HL-60 (cell line): ENCODE measurements around the gene NOTCH4.

Experiments used
- DNase-seq, 2 experiments: peaks; one replicate each; pipeline ENCODE4 v3.0.0-alpha.2; 2010 to 2020; ENCODE audit warnings: low read depth in 1 of 2, low spot score in 1 of 2
- H3K27ac ChIP-seq: fragments of 250-450 bp; sonication (Bioruptor Pico); replicated peaks from 2 replicates; pipeline ENCODE4 v1.5.1; 2020; ENCODE audit warnings: mild to moderate bottlenecking, moderate library complexity
- H3K27me3 ChIP-seq: fragments of 250-450 bp; sonication (Bioruptor Pico); 2 replicates; pipeline ENCODE4 v1.5.1; 2021; ENCODE audit warnings: mild to moderate bottlenecking, moderate library complexity; ENCODE audit not compliant: insufficient read depth, poor library complexity, severe bottlenecking
- H3K4me3 ChIP-seq: replicated peaks from 2 replicates; pipeline ENCODE4 v1.5.1; 2011; ENCODE audit warnings: mild to moderate bottlenecking, control low read depth, low read length; ENCODE audit not compliant: insufficient read depth
- CTCF ChIP-seq: IDR thresholded peaks from one replicate; pipeline ENCODE4 v1.5.1; 2011; ENCODE audit warnings: low read length, control low read depth, inconsistent platforms; ENCODE audit not compliant: insufficient read depth
- GABPA ChIP-seq: IDR thresholded peaks from 2 replicates; pipeline ENCODE4 v1.6.1; 2012; ENCODE audit warnings: low read depth
- POLR2AphosphoS5 ChIP-seq: IDR thresholded peaks from 2 replicates; pipeline ENCODE4 v1.6.1; 2012; ENCODE audit warnings: low read depth
- REST ChIP-seq: IDR thresholded peaks from 2 replicates; pipeline ENCODE4 v1.6.1; 2012; ENCODE audit warnings: low read depth; ENCODE audit not compliant: insufficient replicate concordance
- SPI1 ChIP-seq: IDR thresholded peaks from 2 replicates; pipeline ENCODE4 v1.6.1; 2012; ENCODE audit warnings: low read depth, mild to moderate bottlenecking, borderline replicate concordance

NOTCH4 gene

GRCh38 chr6:32167761-32168262, 56.1 kb downstream of the NOTCH4 start:
- TF ChIP-seq GABPA (no peak), SPI1 (no peak), REST (no peak), POLR2AphosphoS5 (no peak), CTCF (no peak)
- no peak for DNase-seq
- no peak overlapping the region for H3K27ac ChIP-seq
- no peak overlapping the region for H3K4me3 ChIP-seq
- no peaks in the 10 kb centered on the region for H3K27me3 ChIP-seq

GRCh38 chr6:32167154-32167760, 56.6 kb downstream of the NOTCH4 start:
- TF ChIP-seq SPI1 = no peak
- no peaks in the 10 kb centered on the region for H3K27me3 ChIP-seq
- no peak overlapping the region for H3K4me3 ChIP-seq
- no peak overlapping the region for H3K27ac ChIP-seq
- DNase-seq = no peak

- no peak overlapping the region for H3K4me3 ChIP-seq
- H3K27me3 ChIP-seq = no peaks in the 10 kb centered on the region
- no peak overlapping the region for H3K27ac ChIP-seq
- TF ChIP-seq CTCF (no peak), GABPA (no peak), SPI1 (no peak), REST (no peak), POLR2AphosphoS5 (no peak)
- no peak for DNase-seq
These were observed 57.3 kb downstream of the NOTCH4 start for GRCh38 chr6:32166411-32167061.

GRCh38 chr6:32164295-32164694, 59.6 kb downstream of the NOTCH4 start, which contains the start of gene EGFL8:
TSS of gene EGFL8 (plus strand) at chr6:32164595. CDS start at chr6:32166166, 1,571 bp downstream.
- no peaks in the 10 kb centered on the region for H3K27me3 ChIP-seq
- no peak within 1 kb of the TSS for H3K4me3 ChIP-seq
- DNase-seq = no peak
- no peak within 1 kb of the TSS for H3K27ac ChIP-seq
- TF ChIP-seq GABPA = no peak
- no peak for TF ChIP-seq POLR2AphosphoS5
- TF ChIP-seq REST = no peak
- no peak for TF ChIP-seq CTCF
- no peak for TF ChIP-seq SPI1
